GM19239 (cell line): ENCODE results near the gene AHNAK2.
"Not testable (repeated sequence)": the region's sequence is repeated elsewhere in the genome, so short reads cannot be mapped to it uniquely, and the experiment has no call there.

Experiments used
- DNase-seq: peaks from one replicate; pipeline ENCODE4 v3.0.0; 2011; ENCODE audit warnings: low spot score; ENCODE audit not compliant: insufficient read length
- FAIRE-seq: peaks from 2 replicates; lab custom pipeline; 2011; peaks lifted over from hg19 to GRCh38; lab: Jason Lieb, UNC

The AHNAK2 gene

GRCh38 chr14:104977681-104978653, at the start of gene AHNAK2:
AHNAK2 (minus strand) TSS chr14:104978374; CDS start chr14:104978237, 137 bp downstream.
- DNase-seq (no peak), FAIRE-seq (no peak)

- not testable (repeated sequence) for FAIRE-seq, DNase-seq
Observed at GRCh38 chr14:105027718-105028117, 49.5 kb upstream of the AHNAK2 start.

- DNase-seq, result no peak
- no peak for FAIRE-seq
Observed at GRCh38 chr14:105026802-105027563, 48.8 kb upstream of the AHNAK2 start.

GRCh38 chr14:105026033-105026785, 48.0 kb upstream of the AHNAK2 start:
- FAIRE-seq, result peak; percentile 88
- no peak for DNase-seq

- FAIRE-seq (no peak), DNase-seq (no peak)
Observed at GRCh38 chr14:105025429-105025828, 47.3 kb upstream of the AHNAK2 start.

GRCh38 chr14:105023791-105024480, 45.8 kb upstream of the AHNAK2 start:
- FAIRE-seq (no peak), DNase-seq (no peak)

GRCh38 chr14:105023144-105023543, 45.0 kb upstream of the AHNAK2 start:
- no peak for FAIRE-seq
- no peak for DNase-seq

- no peak for DNase-seq
- FAIRE-seq, result no peak
Observed at GRCh38 chr14:105022276-105022670, 44.1 kb upstream of the AHNAK2 start.

GRCh38 chr14:105021656-105022275, 43.6 kb upstream of the AHNAK2 start:
- FAIRE-seq (no peak), DNase-seq (no peak)

- FAIRE-seq (peak; percentile 93), DNase-seq (peak; percentile 96)
Observed at GRCh38 chr14:105020815-105021655, 42.9 kb upstream of the AHNAK2 start, which contains the start of gene CDCA4. CDCA4 (minus strand) TSS chr14:105021083; CDS start chr14:105011929, 9,154 bp downstream.

- DNase-seq (no peak), FAIRE-seq (no peak)
Observed at GRCh38 chr14:105019861-105020814, 42.0 kb upstream of the AHNAK2 start.

GRCh38 chr14:105018414-105018813, 40.2 kb upstream of the AHNAK2 start:
- FAIRE-seq, result no peak
- DNase-seq, result no peak

GRCh38 chr14:105015905-105016304, 37.7 kb upstream of the AHNAK2 start:
- DNase-seq (no peak), FAIRE-seq (no peak)

- FAIRE-seq (no peak), DNase-seq (no peak)
Observed at GRCh38 chr14:105015242-105015641, 37.1 kb upstream of the AHNAK2 start.

- FAIRE-seq (no peak), DNase-seq (no peak)
Observed at GRCh38 chr14:105014631-105015030, 36.5 kb upstream of the AHNAK2 start.

- no peak for DNase-seq
- no peak for FAIRE-seq
Observed at GRCh38 chr14:105014032-105014431, 35.9 kb upstream of the AHNAK2 start.

GRCh38 chr14:105013150-105013785, 35.1 kb upstream of the AHNAK2 start:
- no peak for DNase-seq
- FAIRE-seq, result no peak
